ENCODE measurements around the gene NR2F2.

GRCh38 chr15:96342406-96343112 is 12.1 kb downstream of the NR2F2 start:
- TF ChIP-seq CTCF (conservative IDR thresholded peaks at IDR 0.05) (no peak), ZFX (IDR thresholded peaks at IDR 0.05) (no peak)
